B cell (primary cell): ENCODE results near the gene SSTR1. TPM values are rescaled to one million over a fixed set of nuclear protein-coding genes. Genes with fewer than 3 reads are reported as not detected.
"Not testable (repeated sequence)": the region's sequence is repeated elsewhere in the genome, so short reads cannot be mapped to it uniquely, and the experiment has no call there.

Experiments used
- ATAC-seq: fragments of 200-7000 bp; cut with Tn5 transposase; one replicate; pipeline ENCODE4 v1.10.0; 2021; ENCODE audit warnings: low read depth, mild to moderate bottlenecking, moderate number of reproducible peaks, moderate library complexity
- CTCF ChIA-PET: fragments of 350-600 bp; sonication (Branson Sonifier 250); formaldehyde crosslinking; loops from one replicate; lab custom pipeline; 2021; ENCODE audit warnings: antibody characterized with exemption, inconsistent platforms; lab: Charles Lee
- POLR2A ChIA-PET: fragments of 350-600 bp; sonication (Branson Sonifier 250); formaldehyde crosslinking; loops from one replicate; lab custom pipeline; 2021; ENCODE audit warnings: antibody characterized with exemption; lab: Charles Lee
- DNase-seq: peaks from one replicate; pipeline ENCODE4 v3.0.0; 2013
- H2AFZ ChIP-seq: 2 replicates; pipeline ENCODE4 v1.6.1; 2012; ENCODE audit warnings: mild to moderate bottlenecking, low read depth, low read length; ENCODE audit not compliant: insufficient read depth, poor library complexity, severe bottlenecking
- H3K27ac ChIP-seq, 2 donors: 1 replicate in 1 of 2; 2 replicates in 1 of 2; pipeline ENCODE4 v1.5.1; 2012 to 2013; ENCODE audit warnings: low read length in 2 of 2, mild to moderate bottlenecking in 2 of 2, moderate library complexity in 1 of 2
- H3K27me3 ChIP-seq, 4 experiments: fragments of 200-600 bp in 1 of 4; sonication (generic) in 1 of 4; replicated peaks in 1 of 4; 1 replicate in 2 of 4; 2 replicates in 2 of 4; pipeline versions ENCODE4 v1.6.1 to v1.7.0; 2013 to 2016; ENCODE audit warnings: low read length in 3 of 4, mild to moderate bottlenecking in 2 of 4, mixed read lengths in 1 of 4, moderate library complexity in 1 of 4; ENCODE audit not compliant: insufficient read depth in 4 of 4, control insufficient read depth in 3 of 4; ENCODE audit errors: control extremely low read depth in 1 of 4
- H3K36me3 ChIP-seq, 2 experiments: replicated peaks in 1 of 2; 1 replicate in 1 of 2; 2 replicates in 1 of 2; pipeline versions ENCODE4 v1.6.1 to v1.7.1; 2013; ENCODE audit warnings: low read length in 1 of 2; ENCODE audit not compliant: insufficient read depth in 2 of 2, control insufficient read depth in 1 of 2; ENCODE audit errors: control extremely low read depth in 1 of 2, extremely low read depth in 1 of 2
- H3K4me1 ChIP-seq, 2 donors: fragments of 200-600 bp in 1 of 2; sonication (generic) in 1 of 2; 1 replicate in 1 of 2; 2 replicates in 1 of 2; pipeline versions ENCODE4 v1.5.1 to v1.6.1; 2013 to 2017; ENCODE audit warnings: low read length in 2 of 2; ENCODE audit not compliant: control insufficient read depth in 2 of 2, insufficient read depth in 2 of 2
- H3K4me2 ChIP-seq: replicated peaks from 2 replicates; pipeline ENCODE3; 2012; ENCODE audit warnings: mild to moderate bottlenecking, low read depth, low read length; ENCODE audit not compliant: poor library complexity, severe bottlenecking
- H3K4me3 ChIP-seq, 5 experiments: fragments of 200-600 bp in 1 of 5; sonication (generic) in 1 of 5; 1 replicate in 3 of 5; 2 replicates in 2 of 5; pipeline versions ENCODE4 v1.5.1 to v1.7.0; 2011 to 2016; ENCODE audit warnings: low read length in 4 of 5, mild to moderate bottlenecking in 4 of 5, low read depth in 2 of 5, control low read depth in 1 of 5, moderate library complexity in 1 of 5; ENCODE audit not compliant: insufficient read depth in 1 of 5; ENCODE audit errors: control extremely low read depth in 1 of 5, extremely low read depth in 1 of 5
- H3K79me2 ChIP-seq: fragments of 200-600 bp; sonication (generic); one replicate; pipeline ENCODE4 v1.6.0; 2016; ENCODE audit warnings: low read length; ENCODE audit not compliant: control insufficient read depth, insufficient read depth
- H3K9ac ChIP-seq: fragments of 200-600 bp; sonication (generic); 2 replicates; pipeline ENCODE4 v1.6.1; 2017; ENCODE audit warnings: mild to moderate bottlenecking, low read length, moderate library complexity
- H3K9me3 ChIP-seq, 3 donors: one replicate each; pipeline versions ENCODE4 v1.6.1 to v1.7.1; 2013; ENCODE audit warnings: low read length in 2 of 3; ENCODE audit not compliant: control insufficient read depth in 2 of 3, insufficient read depth in 1 of 3; ENCODE audit errors: control extremely low read depth in 1 of 3
- H4K20me1 ChIP-seq: 2 replicates; pipeline ENCODE4 v1.6.0; 2012; ENCODE audit warnings: mild to moderate bottlenecking, low read length; ENCODE audit not compliant: insufficient read depth, control insufficient read depth, poor library complexity, severe bottlenecking
- H3K27ac Mint-ChIP-seq: one replicate; pipeline ENCODE4 v1.8.0; 2021; ENCODE audit warnings: mixed read lengths
- H3K27me3 Mint-ChIP-seq: one replicate; pipeline ENCODE4 v1.8.0; 2021; ENCODE audit warnings: mixed read lengths
- H3K4me1 Mint-ChIP-seq: one replicate; pipeline ENCODE4 v1.8.0; 2021; ENCODE audit warnings: mixed read lengths
- H3K4me3 Mint-ChIP-seq: one replicate; pipeline ENCODE4 v1.8.0; 2021; ENCODE audit warnings: mixed read lengths
- H3K9me3 Mint-ChIP-seq: one replicate; pipeline ENCODE4 v1.8.0; 2022; ENCODE audit warnings: mixed read lengths; ENCODE audit not compliant: insufficient read depth
- CTCF ChIP-seq: fragments of 200-600 bp; IDR thresholded peaks from one replicate; pipeline ENCODE4 v1.8.0; 2022; ENCODE audit warnings: antibody characterized with exemption, mild to moderate bottlenecking
- EZH2 ChIP-seq: IDR thresholded peaks from 2 replicates; pipeline ENCODE4 v1.6.1; 2012; ENCODE audit warnings: borderline replicate concordance, low read depth, mild to moderate bottlenecking, moderate library complexity, low read length; ENCODE audit not compliant: insufficient read depth, poor library complexity, severe bottlenecking
- WGBS: methylation state at CpG from one replicate; pipeline ENCODE4 v1.1.5; 2013; ENCODE audit warnings: missing lambda C conversion rate; ENCODE audit not compliant: insufficient coverage; 5-methylcytosine and 5-hydroxymethylcytosine counted together
- intact Hi-C: fragments of 100-400 bp; cut with micrococcal nuclease; formaldehyde crosslinking; loops from one replicate; pipeline ENCODE4 v1.10.0; 2022
- polyA plus RNA-seq: library from polyadenylated mRNA; depleted of rRNA; stranded (reverse); fragments of >200 nt; gene quantifications from 2 replicates; pipeline ENCODE4 v1.2.3, GENCODE V29; 2012
- total RNA-seq, 2 donors: library from RNA; stranded (reverse); fragments of 120-200 nt in 1 of 2; gene quantifications; 1 replicate in 1 of 2; 2 replicates in 1 of 2; pipeline versions ENCODE4 v1.2.3 to v1.2.4, GENCODE V29; 2013 to 2022

Gene SSTR1
- total and polyA plus RNA-seq, 2 donors (not counting 1 experiment from before 2014, with no cell fraction given): not detected

- H3K4me1 ChIP-seq, ATAC-seq, intact Hi-C loops, H3K4me1 Mint-ChIP-seq, CTCF ChIA-PET, H3K79me2 ChIP-seq, H3K27me3 ChIP-seq, H3K36me3 ChIP-seq, H3K27ac Mint-ChIP-seq, H4K20me1 ChIP-seq, POLR2A ChIA-PET, DNase-seq, H3K9me3 Mint-ChIP-seq, H3K4me3 Mint-ChIP-seq, H2AFZ ChIP-seq, H3K4me3 ChIP-seq, H3K27ac ChIP-seq, H3K9ac ChIP-seq, H3K9me3 ChIP-seq, H3K27me3 Mint-ChIP-seq, H3K4me2 ChIP-seq: not testable (repeated sequence)
- 71% methylated on average over 10 of the region's 10 CpGs for WGBS
Observed at GRCh38 chr14:38191491-38191890, 16.2 kb upstream of the SSTR1 start.

- H2AFZ ChIP-seq: no peak overlapping the region
- no peaks in the 10 kb centered on the region for H4K20me1 ChIP-seq
- no peak overlapping the region for H3K4me3 Mint-ChIP-seq
- no peak for DNase-seq
- CTCF ChIA-PET: interaction anchor here (0.7 kb wide), 1 partner anchor 341 kb away, joined by 3 read pairs; no protein-coding TSS in a partner anchor
- intact Hi-C loops: no loop called here
- no peak overlapping the region for H3K4me2 ChIP-seq
- H3K27ac Mint-ChIP-seq: no peak overlapping the region
- no peaks in the 10 kb centered on the region for H3K4me1 ChIP-seq
- H3K9me3 ChIP-seq: no peaks in the 10 kb centered on the region
- H3K4me3 ChIP-seq: no peak overlapping the region
- POLR2A ChIA-PET: no interaction called here
- H3K27me3 Mint-ChIP-seq: no peaks in the 10 kb centered on the region
- no peaks in the 10 kb centered on the region for H3K9me3 Mint-ChIP-seq
- no peak overlapping the region for H3K9ac ChIP-seq
- no peaks in the 10 kb centered on the region for H3K36me3 ChIP-seq
- H3K27me3 ChIP-seq: no peaks in the 10 kb centered on the region
- H3K27ac ChIP-seq: no peak overlapping the region
- TF ChIP-seq EZH2 (no peak), CTCF (peak; percentile 49)
- H3K79me2 ChIP-seq: no peaks in the 10 kb centered on the region
- H3K4me1 Mint-ChIP-seq: no peaks in the 10 kb centered on the region
- ATAC-seq: no peak
Observed at GRCh38 chr14:38197001-38197783, 10.5 kb upstream of the SSTR1 start.
